ENCODE data around the gene LRG1. TPM values are rescaled to one million over a fixed set of nuclear protein-coding genes. Genes with fewer than 3 reads are reported as not detected.
"Not testable (repeated sequence)": the region's sequence is repeated elsewhere in the genome, so short reads cannot be mapped to it uniquely, and the experiment has no call there.

The LRG1 gene
- polyA plus RNA-seq, 1 donor: 0.43 TPM

DNA sequence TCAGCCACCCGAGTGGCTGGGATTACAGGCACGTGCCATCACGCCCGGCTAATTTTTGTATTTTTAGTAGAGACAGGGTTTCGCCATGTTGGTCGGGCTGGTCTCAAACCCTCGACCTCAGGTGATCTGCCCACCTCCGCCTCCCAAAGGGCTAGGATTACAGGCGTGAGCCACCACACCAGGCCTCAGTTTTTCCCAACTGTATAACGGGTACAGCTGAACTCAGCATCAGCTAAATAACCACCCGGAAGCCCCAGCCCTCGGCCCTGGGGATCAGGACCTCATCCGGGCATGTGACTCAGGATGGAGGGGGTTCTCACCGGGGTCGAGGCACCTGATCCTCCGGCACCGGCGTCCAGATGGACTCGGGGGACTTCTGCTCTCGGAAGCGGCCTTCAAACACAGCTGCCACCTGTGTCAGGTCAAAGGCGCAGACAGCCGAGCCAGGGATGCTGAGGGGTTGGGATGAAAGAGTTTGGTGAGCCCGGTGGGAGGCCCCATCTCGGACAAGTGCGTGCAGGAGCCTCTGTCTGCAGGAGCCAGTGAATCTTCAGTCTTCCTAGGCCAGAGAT lies 10.7 kb upstream of the LRG1 start:
- DNase-seq: no peak

DNA sequence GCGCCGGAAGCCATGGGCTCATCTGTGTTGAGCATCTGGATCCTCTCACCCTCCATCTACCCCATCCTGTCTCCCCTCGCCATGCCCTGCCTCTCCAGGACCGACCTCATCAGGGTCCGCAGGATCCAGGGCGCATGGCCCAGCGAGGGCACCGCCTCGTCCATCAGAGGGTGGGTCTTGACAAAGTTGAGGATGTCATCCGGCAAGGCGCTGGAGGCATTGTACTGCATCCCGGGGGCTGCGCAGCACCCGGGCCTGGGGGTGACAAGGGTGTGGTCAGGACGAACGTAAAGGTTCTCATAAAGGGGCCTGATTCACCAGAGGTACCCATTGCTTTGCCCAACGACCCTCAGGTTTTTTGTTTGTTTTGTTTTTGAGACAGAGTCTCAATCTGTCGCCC lies 10.2 kb upstream of the LRG1 start:
- no peak for DNase-seq

GRCh38 chr19:4548238-4548584 lies 8.4 kb upstream of the LRG1 start:
- DNase-seq: no peak

DNA sequence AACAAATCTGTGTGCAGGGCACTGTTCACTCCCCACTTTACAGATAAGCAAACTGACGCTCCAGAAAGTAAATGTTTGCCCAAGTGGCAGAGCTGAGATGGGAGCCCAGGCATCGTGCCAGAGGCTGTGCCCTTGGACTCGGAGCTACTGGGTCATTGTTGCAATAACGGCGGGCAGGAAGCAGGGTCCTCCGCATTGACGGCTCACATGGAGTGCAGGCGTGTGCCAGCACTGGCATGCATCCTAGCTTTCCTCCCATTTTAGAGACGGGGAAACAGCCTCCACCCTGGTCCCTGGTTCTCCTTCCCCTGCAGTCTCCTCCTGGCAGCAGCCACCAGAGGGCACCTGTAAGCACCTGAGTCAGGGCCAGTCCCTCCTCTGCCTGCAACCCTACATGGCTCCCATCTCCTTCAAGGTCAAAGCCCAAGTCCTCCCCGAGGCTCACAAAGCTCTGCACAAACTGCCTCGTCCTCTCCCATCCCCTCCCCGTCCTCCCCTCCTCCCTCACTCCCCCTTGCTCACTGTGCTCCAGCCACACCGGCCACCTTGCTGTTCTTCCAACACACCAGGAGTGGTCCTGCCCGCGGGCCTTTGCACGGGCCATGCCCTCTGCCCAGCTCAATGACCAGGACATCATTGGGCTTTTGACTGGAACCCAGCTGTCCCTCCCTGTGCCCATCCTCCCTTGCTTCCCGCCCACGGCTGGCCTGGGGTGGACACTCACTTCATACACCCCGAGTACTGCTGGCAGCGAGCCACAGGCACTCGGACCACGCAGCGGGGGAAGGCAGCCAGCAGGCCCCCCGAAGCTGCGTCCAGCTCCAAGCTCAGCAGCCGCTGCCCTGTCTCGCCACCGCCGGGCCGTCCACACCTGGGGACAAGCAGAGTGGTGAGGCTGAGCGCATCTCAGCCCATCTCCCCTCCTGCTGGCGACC lies 7.7 kb upstream of the LRG1 start:
- no peak for DNase-seq

- DNase-seq: no peak
These were observed 4.2 kb upstream of the LRG1 start for GRCh38 chr19:4543842-4544647.

GRCh38 chr19:4542896-4543841 lies 3.3 kb upstream of the LRG1 start:
- DNase-seq: no peak

- not testable (repeated sequence) for DNase-seq
These were observed 1.9 kb upstream of the LRG1 start for GRCh38 chr19:4541806-4542145.

- DNase-seq: no peak
These were observed 1.4 kb upstream of the LRG1 start for GRCh38 chr19:4541114-4541805.

- DNase-seq: no peak
These were observed 605 bp downstream of the LRG1 start for GRCh38 chr19:4539169-4539692.

DNA sequence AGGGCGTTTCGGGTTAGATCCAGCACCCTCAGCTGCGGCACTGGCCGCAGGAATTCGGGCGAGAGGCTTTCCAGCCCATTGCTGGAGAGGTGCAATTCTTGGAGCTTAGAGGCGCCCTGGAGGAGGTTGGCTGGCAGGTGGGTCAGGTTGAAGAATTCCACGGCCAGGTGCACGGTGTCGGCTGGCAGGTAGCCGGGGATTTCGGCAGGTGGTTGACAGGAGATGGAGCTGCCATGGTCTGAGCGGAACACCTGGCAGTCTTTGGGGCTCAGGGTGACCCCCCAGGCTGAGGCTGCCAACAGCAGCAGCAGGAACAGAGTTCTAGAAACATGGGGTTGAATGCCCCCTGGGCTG lies 1.3 kb downstream of the LRG1 start:
- DNase-seq: no peak

- DNase-seq: no peak
These were observed 1.8 kb downstream of the LRG1 start for GRCh38 chr19:4537953-4538600.

DNA sequence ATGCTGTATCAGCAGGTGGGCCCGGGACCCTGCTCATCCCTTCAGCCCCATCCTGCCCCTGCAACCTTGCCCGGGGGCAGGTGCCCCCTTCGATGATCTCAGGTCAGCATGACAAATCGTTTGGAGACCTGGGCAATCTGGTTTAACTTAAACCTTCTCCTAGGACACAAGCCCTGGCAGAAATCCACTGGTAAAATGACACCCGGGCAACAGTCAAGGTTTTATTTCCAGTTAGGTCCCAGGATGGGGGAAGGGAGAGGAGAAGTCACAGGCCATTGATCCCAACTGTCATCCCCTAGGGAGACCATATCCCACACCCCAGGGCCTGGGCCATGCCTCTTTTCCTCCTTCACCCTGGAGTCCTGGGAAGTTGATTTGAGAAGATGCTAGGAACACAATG lies 3.0 kb downstream of the LRG1 start:
- no peak for DNase-seq

- DNase-seq: peak; percentile 43
These were observed 4.8 kb downstream of the LRG1 start, which contains the start of gene PLIN5 for GRCh38 chr19:4534836-4535658. TSS of gene PLIN5 (minus strand) at chr19:4535224. CDS start at chr19:4534074, 1,150 bp downstream.

GRCh38 chr19:4533835-4534424 lies 5.9 kb downstream of the LRG1 start:
- no peak for DNase-seq

GRCh38 chr19:4533334-4533733 lies 6.5 kb downstream of the LRG1 start:
- no peak for DNase-seq

DNA sequence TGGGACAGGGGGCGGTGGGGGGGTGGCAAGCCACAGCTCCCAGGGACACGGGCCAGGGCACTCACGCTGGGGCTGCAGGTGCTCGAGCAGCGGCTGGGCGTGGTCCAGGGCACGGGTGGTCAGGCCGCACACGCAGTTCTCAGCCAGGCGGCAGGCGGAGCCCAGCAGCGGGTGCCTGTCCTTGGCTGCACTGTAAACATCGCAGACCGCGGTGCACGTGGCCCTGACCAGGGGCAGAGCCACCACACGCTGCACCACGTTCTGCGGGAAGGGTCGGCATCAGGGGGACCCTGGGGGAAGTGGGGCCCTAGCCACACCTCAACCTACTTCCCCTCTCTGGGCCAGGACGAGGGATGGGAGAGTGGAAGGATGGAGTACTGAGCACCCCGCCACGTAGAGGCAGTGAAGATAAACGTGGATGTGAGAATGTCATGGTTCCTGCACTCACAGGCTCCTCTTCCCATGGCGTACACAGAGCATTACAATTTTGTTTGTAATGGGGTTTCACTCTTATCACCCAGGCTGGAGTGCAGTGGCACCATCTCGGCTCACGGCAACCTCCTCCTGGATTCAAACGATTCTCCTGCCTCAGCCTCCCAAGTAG lies 8.2 kb downstream of the LRG1 start:
- no peak for DNase-seq

DNA sequence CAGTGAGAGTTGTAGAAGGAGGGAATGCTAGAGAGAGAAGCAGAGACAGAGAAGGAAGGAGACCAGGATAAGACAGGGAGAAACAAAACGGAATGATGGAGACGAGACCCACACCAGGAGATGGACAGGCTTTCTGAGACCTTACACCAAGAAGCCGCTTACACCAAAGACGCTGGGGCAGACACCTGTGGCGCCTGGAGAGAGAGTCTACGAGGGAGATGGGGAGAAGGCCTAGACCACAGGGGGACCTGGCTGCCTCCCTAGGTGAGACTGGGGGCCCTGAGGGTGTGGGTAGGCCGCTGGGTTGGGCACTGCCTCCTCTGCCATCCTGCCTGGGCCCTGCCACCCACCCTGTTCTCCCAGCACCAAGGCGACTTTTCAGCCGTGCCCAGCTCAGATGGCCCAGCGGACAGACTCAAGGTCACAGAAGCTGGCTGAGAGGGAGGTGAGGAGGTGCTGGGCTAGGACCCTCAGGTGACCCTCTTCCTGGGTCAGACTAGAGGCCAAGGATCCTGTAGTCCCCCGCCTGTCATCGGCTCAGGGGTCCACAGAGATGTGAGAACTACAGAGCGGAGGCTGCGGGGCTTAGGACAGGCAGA lies 9.8 kb downstream of the LRG1 start:
- no peak for DNase-seq

DNA sequence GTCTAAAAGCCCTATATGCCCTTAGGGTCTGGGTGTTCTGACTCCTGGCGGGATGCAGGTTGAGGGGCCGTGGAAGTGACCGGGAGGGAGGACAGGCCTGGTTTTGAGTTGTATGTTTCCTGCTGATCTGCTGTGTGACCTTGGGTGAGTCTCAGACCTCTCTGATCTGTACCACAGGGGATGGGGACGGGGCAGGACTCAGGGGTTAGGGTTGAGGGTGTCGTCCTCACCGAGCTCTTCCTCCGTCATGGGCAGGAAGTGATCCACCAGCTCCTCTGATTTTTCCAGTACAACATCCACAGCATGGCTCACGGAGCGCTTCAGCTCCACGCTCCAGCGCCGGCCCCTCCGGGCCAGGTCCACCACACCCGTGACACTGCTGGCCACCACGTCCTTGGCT lies 11.0 kb downstream of the LRG1 start:
- DNase-seq: no peak

DNA sequence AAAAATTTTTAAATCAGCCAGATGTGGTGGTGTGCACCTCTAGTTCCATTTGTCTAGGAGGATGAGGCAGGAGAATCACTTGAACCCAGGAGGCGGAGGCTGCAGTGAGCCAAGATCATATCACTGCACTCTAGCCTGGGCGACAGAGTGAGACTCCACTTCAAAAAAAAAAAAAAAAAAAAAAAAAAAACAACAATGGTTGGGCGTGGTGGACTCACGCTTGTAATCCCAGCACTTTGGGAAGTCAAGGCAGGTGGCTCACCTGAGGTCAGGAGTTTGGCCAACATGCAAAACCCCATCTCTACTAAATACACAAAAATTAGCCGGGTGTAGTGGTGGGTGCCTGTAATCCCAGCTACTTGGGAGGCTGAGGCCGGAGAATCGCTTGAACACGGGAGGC lies 12.5 kb downstream of the LRG1 start:
- DNase-seq: not testable (repeated sequence)

Measured in hindlimb muscle (tissue), 1 donor.